ENCODE results near the gene EPRS1.

EPRS1 gene

DNA sequence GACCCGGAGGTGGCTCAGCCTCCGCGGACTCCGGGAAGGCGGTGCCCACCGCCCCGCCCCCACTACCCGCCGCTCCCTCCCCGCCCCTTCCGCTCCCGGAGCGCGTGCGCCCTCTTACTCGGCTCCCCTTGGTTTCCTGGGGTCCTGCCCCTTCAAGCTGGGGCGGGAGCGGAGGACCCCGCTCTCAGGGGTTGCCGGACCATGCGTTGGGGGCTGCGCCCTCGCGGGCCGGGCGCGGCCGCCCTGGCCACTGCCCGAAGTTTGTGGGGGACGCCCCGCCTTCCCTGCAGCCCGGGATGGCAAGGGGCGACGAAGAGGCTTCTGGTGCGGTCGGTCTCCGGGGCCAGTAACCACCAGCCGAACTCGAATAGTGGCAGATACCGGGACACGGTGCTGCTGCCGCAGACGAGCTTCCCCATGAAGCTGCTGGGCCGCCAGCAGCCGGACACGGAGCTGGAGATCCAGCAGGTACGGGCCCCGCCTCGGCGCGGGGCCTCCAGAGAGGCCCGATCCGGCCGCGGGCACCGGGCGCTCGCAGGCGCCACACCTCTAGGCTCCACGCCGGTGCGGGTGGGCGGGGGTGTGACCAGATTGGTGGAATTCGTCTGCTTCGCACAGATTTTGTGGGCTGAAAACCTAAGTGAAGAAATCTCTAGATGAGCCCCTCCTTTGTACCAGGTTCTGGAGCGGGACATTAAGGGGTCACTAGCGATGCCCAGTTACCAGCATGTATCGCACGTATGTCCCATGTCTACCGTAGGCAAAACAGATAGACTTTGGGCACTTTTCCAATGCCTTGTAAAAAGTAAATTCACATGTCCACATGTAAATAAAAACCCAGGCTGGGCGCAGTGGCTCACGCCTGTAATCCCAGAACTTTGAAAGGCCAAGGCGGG is 48.0 kb upstream of the EPRS1 start, which contains the start of gene IARS2 (continued):
- TF ChIP-seq, protein P1, sequence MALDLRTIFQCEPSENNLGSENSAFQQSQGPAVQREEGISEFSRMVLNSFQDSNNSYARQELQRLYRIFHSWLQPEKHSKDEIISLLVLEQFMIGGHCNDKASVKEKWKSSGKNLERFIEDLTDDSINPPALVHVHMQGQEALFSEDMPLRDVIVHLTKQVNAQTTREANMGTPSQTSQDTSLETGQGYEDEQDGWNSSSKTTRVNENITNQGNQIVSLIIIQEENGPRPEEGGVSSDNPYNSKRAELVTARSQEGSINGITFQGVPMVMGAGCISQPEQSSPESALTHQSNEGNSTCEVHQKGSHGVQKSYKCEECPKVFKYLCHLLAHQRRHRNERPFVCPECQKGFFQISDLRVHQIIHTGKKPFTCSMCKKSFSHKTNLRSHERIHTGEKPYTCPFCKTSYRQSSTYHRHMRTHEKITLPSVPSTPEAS (tag by site-specific recombination; IDR thresholded peaks at IDR 0.05): no peak
- TF ChIP-seq ZNF560 (tag by site-specific recombination; IDR thresholded peaks at IDR 0.05; ENCODE audit: borderline replicate concordance): no peak
- TF ChIP-seq ZNF510 (tag by site-specific recombination; IDR thresholded peaks at IDR 0.05; ENCODE audit: insufficient replicate concordance): no peak
- TF ChIP-seq, protein P2, sequence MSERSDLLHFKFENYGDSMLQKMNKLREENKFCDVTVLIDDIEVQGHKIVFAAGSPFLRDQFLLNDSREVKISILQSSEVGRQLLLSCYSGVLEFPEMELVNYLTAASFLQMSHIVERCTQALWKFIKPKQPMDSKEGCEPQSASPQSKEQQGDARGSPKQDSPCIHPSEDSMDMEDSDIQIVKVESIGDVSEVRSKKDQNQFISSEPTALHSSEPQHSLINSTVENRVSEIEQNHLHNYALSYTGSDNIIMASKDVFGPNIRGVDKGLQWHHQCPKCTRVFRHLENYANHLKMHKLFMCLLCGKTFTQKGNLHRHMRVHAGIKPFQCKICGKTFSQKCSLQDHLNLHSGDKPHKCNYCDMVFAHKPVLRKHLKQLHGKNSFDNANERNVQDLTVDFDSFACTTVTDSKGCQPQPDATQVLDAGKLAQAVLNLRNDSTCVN (tag by site-specific recombination; optimal IDR thresholded peaks at IDR 0.05): peak; percentile 86
- peak; percentile 80 for TF ChIP-seq ZEB2 (tag by site-specific recombination; IDR thresholded peaks at IDR 0.05)
- no peak for TF ChIP-seq ZNF626 (tag by site-specific recombination; IDR thresholded peaks at IDR 0.05)
- TF ChIP-seq ZSCAN30 (tag by site-specific recombination; IDR thresholded peaks at IDR 0.05): peak; percentile 33; the same call in 1 of the 2 replicates
- TF ChIP-seq ZIC2 (tag by site-specific recombination; IDR thresholded peaks at IDR 0.05): peak; percentile 48; the same call in 1 of the 2 replicates
- TF ChIP-seq ZFP37 (tag by site-specific recombination; IDR thresholded peaks at IDR 0.05): 0 out of 2 replicates have a peak, but pooled peaks have one; percentile 79
- TF ChIP-seq, protein P3, sequence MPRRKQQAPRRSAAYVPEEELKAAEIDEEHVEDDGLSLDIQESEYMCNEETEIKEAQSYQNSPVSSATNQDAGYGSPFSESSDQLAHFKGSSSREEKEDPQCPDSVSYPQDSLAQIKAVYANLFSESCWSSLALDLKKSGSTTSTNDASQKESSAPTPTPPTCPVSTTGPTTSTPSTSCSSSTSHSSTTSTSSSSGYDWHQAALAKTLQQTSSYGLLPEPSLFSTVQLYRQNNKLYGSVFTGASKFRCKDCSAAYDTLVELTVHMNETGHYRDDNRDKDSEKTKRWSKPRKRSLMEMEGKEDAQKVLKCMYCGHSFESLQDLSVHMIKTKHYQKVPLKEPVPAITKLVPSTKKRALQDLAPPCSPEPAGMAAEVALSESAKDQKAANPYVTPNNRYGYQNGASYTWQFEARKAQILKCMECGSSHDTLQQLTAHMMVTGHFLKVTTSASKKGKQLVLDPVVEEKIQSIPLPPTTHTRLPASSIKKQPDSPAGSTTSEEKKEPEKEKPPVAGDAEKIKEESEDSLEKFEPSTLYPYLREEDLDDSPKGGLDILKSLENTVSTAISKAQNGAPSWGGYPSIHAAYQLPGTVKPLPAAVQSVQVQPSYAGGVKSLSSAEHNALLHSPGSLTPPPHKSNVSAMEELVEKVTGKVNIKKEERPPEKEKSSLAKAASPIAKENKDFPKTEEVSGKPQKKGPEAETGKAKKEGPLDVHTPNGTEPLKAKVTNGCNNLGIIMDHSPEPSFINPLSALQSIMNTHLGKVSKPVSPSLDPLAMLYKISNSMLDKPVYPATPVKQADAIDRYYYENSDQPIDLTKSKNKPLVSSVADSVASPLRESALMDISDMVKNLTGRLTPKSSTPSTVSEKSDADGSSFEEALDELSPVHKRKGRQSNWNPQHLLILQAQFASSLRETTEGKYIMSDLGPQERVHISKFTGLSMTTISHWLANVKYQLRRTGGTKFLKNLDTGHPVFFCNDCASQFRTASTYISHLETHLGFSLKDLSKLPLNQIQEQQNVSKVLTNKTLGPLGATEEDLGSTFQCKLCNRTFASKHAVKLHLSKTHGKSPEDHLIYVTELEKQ (tag by site-specific recombination; IDR thresholded peaks at IDR 0.05; ENCODE audit: borderline replicate concordance): no peak
- peak; percentile 97 for TF ChIP-seq ZBTB8A (tag by site-specific recombination; IDR thresholded peaks at IDR 0.05)
- TF ChIP-seq ZNF501 (tag by site-specific recombination; IDR thresholded peaks at IDR 0.05): peak; percentile 90
- 0 out of 2 replicates have a peak, but pooled peaks have one; percentile 37 for TF ChIP-seq ZBTB17 (tag by site-specific recombination; IDR thresholded peaks at IDR 0.05)
- peak; percentile 80; the same call in 1 of the 2 replicates for TF ChIP-seq KLF8 (tag by site-specific recombination; IDR thresholded peaks at IDR 0.05)
- TF ChIP-seq ZNF394 (tag by site-specific recombination; IDR thresholded peaks at IDR 0.05; ENCODE audit: borderline replicate concordance): 0 out of 2 replicates have a peak, but pooled peaks have one; percentile 15
- TF ChIP-seq ZNF561 (tag by site-specific recombination; IDR thresholded peaks at IDR 0.05; ENCODE audit: borderline replicate concordance): peak; percentile 92
- 0 out of 2 replicates have a peak, but pooled peaks have one; percentile 55 for TF ChIP-seq ZNF610 (tag by site-specific recombination; IDR thresholded peaks at IDR 0.05; ENCODE audit: borderline replicate concordance)
- peak; percentile 73 for TF ChIP-seq ZNF76 (tag by site-specific recombination; IDR thresholded peaks at IDR 0.05; ENCODE audit: borderline replicate concordance, low read depth)
- TF ChIP-seq WT1 (tag by site-specific recombination; IDR thresholded peaks at IDR 0.05): no peak
- TF ChIP-seq GLIS1 (tag by site-specific recombination; IDR thresholded peaks at IDR 0.05): 0 out of 2 replicates have a peak, but pooled peaks have one; percentile 23
- TF ChIP-seq SALL2 (tag by site-specific recombination; IDR thresholded peaks at IDR 0.05; ENCODE audit: borderline replicate concordance): no peak
- TF ChIP-seq, protein P4, sequence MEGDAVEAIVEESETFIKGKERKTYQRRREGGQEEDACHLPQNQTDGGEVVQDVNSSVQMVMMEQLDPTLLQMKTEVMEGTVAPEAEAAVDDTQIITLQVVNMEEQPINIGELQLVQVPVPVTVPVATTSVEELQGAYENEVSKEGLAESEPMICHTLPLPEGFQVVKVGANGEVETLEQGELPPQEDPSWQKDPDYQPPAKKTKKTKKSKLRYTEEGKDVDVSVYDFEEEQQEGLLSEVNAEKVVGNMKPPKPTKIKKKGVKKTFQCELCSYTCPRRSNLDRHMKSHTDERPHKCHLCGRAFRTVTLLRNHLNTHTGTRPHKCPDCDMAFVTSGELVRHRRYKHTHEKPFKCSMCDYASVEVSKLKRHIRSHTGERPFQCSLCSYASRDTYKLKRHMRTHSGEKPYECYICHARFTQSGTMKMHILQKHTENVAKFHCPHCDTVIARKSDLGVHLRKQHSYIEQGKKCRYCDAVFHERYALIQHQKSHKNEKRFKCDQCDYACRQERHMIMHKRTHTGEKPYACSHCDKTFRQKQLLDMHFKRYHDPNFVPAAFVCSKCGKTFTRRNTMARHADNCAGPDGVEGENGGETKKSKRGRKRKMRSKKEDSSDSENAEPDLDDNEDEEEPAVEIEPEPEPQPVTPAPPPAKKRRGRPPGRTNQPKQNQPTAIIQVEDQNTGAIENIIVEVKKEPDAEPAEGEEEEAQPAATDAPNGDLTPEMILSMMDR (tag by site-specific recombination; IDR thresholded peaks at IDR 0.05): no peak; the same call in 1 of the 2 replicates
- TF ChIP-seq, protein P5, sequence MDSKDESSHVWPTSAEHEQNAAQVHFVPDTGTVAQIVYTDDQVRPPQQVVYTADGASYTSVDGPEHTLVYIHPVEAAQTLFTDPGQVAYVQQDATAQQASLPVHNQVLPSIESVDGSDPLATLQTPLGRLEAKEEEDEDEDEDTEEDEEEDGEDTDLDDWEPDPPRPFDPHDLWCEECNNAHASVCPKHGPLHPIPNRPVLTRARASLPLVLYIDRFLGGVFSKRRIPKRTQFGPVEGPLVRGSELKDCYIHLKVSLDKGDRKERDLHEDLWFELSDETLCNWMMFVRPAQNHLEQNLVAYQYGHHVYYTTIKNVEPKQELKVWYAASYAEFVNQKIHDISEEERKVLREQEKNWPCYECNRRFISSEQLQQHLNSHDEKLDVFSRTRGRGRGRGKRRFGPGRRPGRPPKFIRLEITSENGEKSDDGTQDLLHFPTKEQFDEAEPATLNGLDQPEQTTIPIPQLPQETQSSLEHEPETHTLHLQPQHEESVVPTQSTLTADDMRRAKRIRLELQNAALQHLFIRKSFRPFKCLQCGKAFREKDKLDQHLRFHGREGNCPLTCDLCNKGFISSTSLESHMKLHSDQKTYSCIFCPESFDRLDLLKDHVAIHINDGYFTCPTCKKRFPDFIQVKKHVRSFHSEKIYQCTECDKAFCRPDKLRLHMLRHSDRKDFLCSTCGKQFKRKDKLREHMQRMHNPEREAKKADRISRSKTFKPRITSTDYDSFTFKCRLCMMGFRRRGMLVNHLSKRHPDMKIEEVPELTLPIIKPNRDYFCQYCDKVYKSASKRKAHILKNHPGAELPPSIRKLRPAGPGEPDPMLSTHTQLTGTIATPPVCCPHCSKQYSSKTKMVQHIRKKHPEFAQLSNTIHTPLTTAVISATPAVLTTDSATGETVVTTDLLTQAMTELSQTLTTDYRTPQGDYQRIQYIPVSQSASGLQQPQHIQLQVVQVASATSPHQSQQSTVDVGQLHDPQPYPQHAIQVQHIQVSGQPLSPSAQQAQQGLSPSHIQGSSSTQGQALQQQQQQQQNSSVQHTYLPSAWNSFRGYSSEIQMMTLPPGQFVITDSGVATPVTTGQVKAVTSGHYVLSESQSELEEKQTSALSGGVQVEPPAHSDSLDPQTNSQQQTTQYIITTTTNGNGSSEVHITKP (tag by site-specific recombination; IDR thresholded peaks at IDR 0.05): peak; percentile 68
- TF ChIP-seq EGR2 (tag by site-specific recombination; IDR thresholded peaks at IDR 0.05; ENCODE audit: low read depth): no peak
- no peak for TF ChIP-seq ZNF155 (tag by site-specific recombination; IDR thresholded peaks at IDR 0.05)
- TF ChIP-seq ZSCAN23 (tag by site-specific recombination; IDR thresholded peaks at IDR 0.05): no peak
- TF ChIP-seq SP2 (tag by site-specific recombination; IDR thresholded peaks at IDR 0.05): peak; percentile 65
